Activated CD4-positive, alpha-beta T cell treated with anti-CD3 and anti-CD28 coated beads, Interleukin-2, amount 10 ng/mL, durations not matched to agents 7 days and 5 days (primary cell): Measurements from ENCODE around the gene PCTP. TPM values are rescaled to one million over a fixed set of nuclear protein-coding genes. Genes with fewer than 3 reads are reported as not detected.
A peak's percentile ranks its signal among the peaks of the same experiment; 100 is the strongest.

ENCODE experiments used
- CTCF ChIA-PET: fragments of 350-600 bp; sonication (Branson Sonifier 250); formaldehyde crosslinking; loops from one replicate; lab custom pipeline; 2021; ENCODE audit warnings: antibody characterized with exemption; lab: Charles Lee
- POLR2A ChIA-PET: fragments of 350-600 bp; sonication (Branson Sonifier 250); formaldehyde crosslinking; loops from one replicate; lab custom pipeline; 2021; ENCODE audit warnings: antibody characterized with exemption; lab: Charles Lee
- DNase-seq: peaks from one replicate; pipeline ENCODE4 v3.0.0-alpha.2; 2020
- H3K27ac Mint-ChIP-seq: one replicate; pipeline ENCODE4 v1.8.0; 2021; ENCODE audit warnings: mild to moderate bottlenecking, moderate library complexity, mixed read lengths
- H3K27me3 Mint-ChIP-seq: one replicate; pipeline ENCODE4 v1.8.0; 2021; ENCODE audit warnings: mixed read lengths
- H3K36me3 Mint-ChIP-seq: one replicate; pipeline ENCODE4 v1.8.0; 2021; ENCODE audit warnings: low read depth, mixed read lengths
- H3K4me1 Mint-ChIP-seq: one replicate; pipeline ENCODE4 v1.8.0; 2021; ENCODE audit warnings: mixed read lengths
- H3K4me3 Mint-ChIP-seq: one replicate; pipeline ENCODE4 v1.8.0; 2021; ENCODE audit warnings: mild to moderate bottlenecking, moderate library complexity, mixed read lengths
- H3K9me3 Mint-ChIP-seq: one replicate; pipeline ENCODE4 v1.8.0; 2021; ENCODE audit warnings: mixed read lengths
- total RNA-seq, 2 experiments: library from RNA; stranded (reverse); gene quantifications; one replicate each; pipeline ENCODE4 v1.2.3, GENCODE V29; 2021

The PCTP gene
- total RNA-seq, 2 experiments from 2014 or later, result 6.5 TPM

DNA sequence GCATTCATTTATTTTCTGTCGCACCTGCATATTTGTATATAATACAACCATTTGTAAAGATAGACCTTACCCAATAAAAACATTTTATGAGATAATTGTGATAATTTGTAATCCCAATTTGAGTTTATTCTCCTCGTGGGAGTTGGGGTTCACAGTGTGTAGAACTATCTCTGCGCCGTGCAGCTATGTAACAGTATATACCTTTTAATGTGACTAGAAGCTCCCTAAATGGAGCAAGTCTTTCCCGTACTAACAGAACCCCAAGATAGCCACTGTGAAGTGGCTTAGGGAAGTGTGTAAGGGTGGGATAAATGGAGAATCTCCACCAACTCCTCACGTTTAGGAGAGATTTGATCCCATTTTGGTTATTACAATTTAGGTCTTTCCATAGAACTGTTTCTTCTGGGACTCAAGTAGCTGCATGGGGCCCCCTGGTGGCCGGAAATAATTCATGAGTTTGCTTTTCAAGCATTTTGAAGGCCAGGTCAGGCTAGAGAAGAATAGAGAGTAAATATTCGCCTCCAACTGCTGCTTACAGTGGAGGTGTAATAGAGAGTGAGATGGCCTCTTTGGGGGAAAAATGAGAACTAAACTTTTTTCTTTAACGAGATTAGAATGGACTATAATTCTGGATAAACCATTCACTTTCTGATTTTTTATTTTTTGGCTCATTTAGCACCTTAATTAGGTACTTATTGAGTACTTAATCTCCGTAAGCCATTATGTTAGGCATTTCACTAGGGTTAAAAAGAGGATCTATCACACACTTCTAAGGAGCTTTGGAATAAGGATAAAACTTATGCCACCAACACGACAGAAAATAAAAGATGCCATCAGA, 32.7 kb upstream of the PCTP start:
- peak; percentile 73 for DNase-seq
- Mint-ChIP-seq H3K9me3 (no peaks in the 10 kb centered on the region), H3K4me1 (no peaks in the 10 kb centered on the region), H3K27me3 (peaks cover 18% of the 10 kb centered on the region), H3K27ac (no peak overlapping the region), H3K4me3 (no peak overlapping the region), H3K36me3 (no peaks in the 10 kb centered on the region)
- POLR2A ChIA-PET, result no interaction called here
- CTCF ChIA-PET, result interaction anchor here (0.8 to 1.5 kb wide), 3 partner anchors 10 to 17 kb away, joined by 3 to 5 read pairs (median 5); no protein-coding TSS in a partner anchor

DNA sequence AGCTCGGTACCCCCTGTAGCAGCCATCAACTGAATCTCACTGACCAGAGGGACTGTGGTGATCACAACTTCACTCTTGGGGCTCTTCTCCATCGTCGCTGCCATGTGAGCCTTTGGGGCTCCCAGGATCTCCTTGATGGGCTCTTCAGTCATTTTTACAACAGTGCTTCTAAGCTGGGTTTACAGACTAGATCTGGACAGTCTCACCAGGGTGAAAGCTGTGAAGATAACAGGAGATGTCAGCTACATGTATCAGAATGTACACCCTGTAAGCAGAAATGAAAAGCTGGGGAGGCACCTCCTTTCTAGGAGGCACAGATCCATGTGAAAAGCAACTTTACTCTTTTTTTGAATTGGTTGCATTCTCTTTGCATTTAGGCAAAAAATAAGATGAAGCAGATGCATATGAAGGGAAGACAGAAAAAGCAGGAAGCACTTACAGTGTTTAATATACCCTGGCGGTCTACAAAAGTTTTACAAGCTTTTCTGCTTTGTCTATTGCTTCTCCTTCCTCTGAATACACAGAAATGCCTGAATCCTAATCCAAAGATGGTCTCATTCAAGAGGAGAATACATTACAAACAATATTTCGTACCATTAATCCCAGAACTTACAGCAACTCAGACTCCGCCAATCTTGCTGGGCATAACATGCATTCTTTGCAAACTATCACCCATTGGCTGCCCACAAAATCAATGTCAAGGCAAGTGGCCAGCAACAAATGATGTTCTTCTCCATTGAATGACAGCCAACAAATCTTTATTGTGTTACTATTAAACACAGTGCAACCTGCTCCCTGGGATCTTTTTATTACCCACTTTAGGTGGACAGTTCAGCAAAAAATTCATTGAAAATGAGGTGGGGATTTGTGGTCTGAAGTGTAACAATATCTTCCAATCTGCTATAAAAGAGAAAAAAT, 29.7 kb upstream of the PCTP start:
- peaks cover 32% of the 10 kb centered on the region for H3K27me3 Mint-ChIP-seq
- ChIA-PET CTCF (interaction anchor here (1.1 to 1.3 kb wide), 2 partner anchors 21 to 30 kb away, joined by 3 read pairs; no protein-coding TSS in a partner anchor), POLR2A (no interaction called here)
- H3K4me3 Mint-ChIP-seq, result no peak overlapping the region
- H3K4me1 Mint-ChIP-seq, result no peaks in the 10 kb centered on the region
- no peaks in the 10 kb centered on the region for H3K36me3 Mint-ChIP-seq
- H3K9me3 Mint-ChIP-seq, result no peaks in the 10 kb centered on the region
- no peak for DNase-seq
- no peak overlapping the region for H3K27ac Mint-ChIP-seq

DNA sequence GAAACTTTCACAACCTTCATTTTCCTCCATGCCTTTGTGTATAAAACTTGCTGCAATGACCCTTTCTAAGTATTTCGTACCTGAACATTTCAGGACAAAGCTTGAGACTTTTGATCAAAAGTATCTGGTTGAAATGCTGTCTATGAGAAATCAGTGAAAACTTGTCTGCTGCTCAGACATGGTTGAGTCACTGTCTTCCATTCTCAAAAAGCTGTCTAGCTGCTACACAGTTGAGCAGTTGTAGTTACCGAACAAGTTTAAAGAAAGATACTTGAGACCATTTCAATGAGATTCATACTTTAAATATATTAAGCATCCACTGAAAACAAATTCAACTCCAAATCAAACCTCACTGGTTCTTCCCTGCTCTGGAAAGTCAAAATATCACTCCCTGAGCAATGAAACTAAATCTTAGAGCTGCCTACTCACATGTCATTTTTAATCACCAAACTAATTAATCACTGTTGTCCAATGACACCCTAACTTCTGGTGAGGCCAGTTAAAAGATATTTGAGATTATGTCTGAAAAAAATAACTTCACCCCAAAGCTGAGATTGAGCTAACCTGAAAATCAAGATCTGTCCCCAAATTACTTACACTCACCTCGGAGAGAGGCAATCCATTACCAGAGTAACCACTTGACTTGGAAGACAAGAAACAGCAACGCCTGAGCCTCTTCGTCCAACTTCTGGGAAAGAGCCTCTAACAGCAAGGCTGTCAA, 28.7 kb upstream of the PCTP start:
- no peak for DNase-seq
- Mint-ChIP-seq H3K27ac (no peak overlapping the region), H3K27me3 (peaks cover 41% of the 10 kb centered on the region), H3K4me3 (no peak overlapping the region), H3K4me1 (no peaks in the 10 kb centered on the region), H3K9me3 (no peaks in the 10 kb centered on the region), H3K36me3 (no peaks in the 10 kb centered on the region)
- ChIA-PET CTCF (interaction anchor here (1.1 kb wide), 1 partner anchor 22 kb away, joined by 3 read pairs; no protein-coding TSS in a partner anchor), POLR2A (no interaction called here)

DNA sequence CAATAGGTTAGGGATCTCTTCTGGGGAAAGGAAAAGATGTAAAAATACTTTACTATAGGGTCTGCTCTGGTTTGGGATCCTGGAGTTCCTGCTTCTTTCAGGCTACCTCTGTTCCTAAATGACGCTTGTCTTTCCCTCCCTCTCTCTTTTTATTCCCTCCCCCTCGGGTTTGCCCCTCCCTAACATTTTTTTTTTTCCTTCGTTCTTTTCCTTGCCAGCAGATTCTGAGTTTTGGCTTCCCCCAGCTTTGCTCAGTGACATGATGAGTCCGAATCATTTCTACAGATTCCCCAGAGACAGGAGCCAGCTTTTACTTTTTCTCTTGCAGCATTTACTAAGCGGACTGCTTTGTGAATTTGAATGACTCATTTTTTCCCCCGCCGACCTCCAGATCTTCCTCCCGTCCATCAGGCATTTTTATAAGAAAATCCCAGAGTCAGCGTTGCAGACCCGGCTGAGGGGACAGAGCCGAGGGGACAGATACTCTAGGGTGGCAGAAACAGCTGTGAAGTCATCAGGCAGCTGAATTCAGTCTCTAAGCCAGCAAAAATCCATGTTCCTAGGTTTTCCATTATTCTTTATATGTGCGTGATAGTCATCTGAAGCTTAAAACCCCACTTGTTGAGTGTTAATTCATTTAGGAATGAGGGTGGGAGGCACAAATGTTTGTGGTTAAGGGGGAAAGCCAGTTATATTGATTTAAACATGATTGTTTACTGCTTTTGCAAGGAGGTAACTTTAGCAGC, 27.9 kb upstream of the PCTP start, which contains the start of gene TMEM100:
TSS of gene TMEM100 (minus strand) at position 123 of the 746 bp plus-strand sequence. CDS start 1,794 bp downstream, outside the sequence.
- H3K4me3 Mint-ChIP-seq, result no peak within 1 kb of the TSS
- POLR2A ChIA-PET, result no interaction called here

DNA sequence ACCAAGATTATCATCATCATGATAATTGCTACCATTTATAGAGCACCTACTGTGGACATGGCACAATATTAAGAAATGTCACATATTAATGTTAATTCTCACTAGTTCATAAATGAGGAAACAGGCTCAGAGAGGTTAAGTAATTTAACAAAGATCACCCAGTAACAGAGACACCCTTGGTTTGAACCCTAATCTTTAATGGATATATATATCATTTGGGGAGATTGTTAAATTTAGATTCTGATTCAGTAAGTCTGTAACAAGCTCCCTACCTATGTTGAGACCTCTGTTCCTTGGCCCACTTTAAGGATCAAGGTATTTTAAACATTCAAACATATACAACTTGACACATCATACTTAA, 27.4 kb upstream of the PCTP start:
- H3K27ac Mint-ChIP-seq, result no peak overlapping the region
- no peak overlapping the region for H3K4me3 Mint-ChIP-seq
- no peaks in the 10 kb centered on the region for H3K9me3 Mint-ChIP-seq
- no peaks in the 10 kb centered on the region for H3K4me1 Mint-ChIP-seq
- POLR2A ChIA-PET, result no interaction called here
- no peaks in the 10 kb centered on the region for H3K36me3 Mint-ChIP-seq
- peaks cover 42% of the 10 kb centered on the region for H3K27me3 Mint-ChIP-seq
- DNase-seq, result no peak
- CTCF ChIA-PET, result no interaction called here

More for the DNA sequence above, 27.9 kb upstream of the PCTP start, which contains the start of gene TMEM100:
- H3K36me3 Mint-ChIP-seq, result no peaks in the 10 kb centered on the region
- no peak for DNase-seq
- H3K27me3 Mint-ChIP-seq, result peaks cover 42% of the 10 kb centered on the region
- H3K27ac Mint-ChIP-seq, result no peak within 1 kb of the TSS
- no peaks in the 10 kb centered on the region for H3K9me3 Mint-ChIP-seq
- no peaks in the 10 kb centered on the region for H3K4me1 Mint-ChIP-seq
- CTCF ChIA-PET, result interaction anchor here (1.1 kb wide), 1 partner anchor 23 kb away, joined by 3 read pairs; no protein-coding TSS in a partner anchor

DNA sequence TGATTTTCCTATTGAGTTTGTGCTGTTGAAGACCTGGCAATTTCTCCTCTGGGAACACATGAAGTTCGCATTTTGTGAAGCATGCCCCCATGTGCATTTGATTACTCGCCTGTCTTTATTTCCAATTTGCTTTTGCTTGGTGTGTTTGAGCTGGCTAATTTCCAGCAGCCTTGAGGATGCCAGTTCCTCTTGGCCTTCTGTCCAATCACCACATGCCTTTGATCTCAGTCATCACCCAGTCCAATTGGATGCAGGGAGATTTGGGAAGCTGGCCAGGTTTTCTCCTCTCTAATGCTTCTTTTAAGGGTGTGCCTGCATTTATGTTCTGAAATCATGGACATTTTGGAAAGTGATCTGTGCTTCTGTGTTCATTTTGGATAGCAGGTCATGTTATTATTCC, 24.4 kb upstream of the PCTP start:
- no peaks in the 10 kb centered on the region for H3K4me1 Mint-ChIP-seq
- ChIA-PET POLR2A (no interaction called here), CTCF (no interaction called here)
- H3K4me3 Mint-ChIP-seq, result no peak overlapping the region
- DNase-seq, result no peak
- H3K9me3 Mint-ChIP-seq, result no peaks in the 10 kb centered on the region
- H3K27ac Mint-ChIP-seq, result no peak overlapping the region
- H3K27me3 Mint-ChIP-seq, result peaks cover 42% of the 10 kb centered on the region
- no peaks in the 10 kb centered on the region for H3K36me3 Mint-ChIP-seq

DNA sequence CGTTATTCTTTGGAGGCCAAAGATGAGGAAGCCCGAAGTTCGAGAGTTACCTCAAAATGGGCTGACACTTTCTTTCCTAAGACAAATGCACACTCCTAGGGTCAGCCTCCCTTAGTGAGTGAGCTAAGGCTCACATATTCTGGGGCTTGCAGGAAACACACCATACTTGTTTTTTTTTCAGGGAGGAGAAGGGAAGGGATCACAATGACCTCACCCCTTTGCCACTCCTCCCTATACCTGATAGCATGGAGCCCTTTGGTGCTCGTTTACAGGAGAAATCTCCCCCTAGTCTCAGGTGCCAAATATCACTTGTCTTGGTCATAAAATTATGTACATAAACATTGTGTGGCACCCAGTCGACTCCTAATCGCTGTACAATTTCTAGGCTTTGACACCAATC, 23.6 kb upstream of the PCTP start:
- no peak for DNase-seq
- Mint-ChIP-seq H3K4me3 (no peak overlapping the region), H3K27ac (no peak overlapping the region), H3K36me3 (no peaks in the 10 kb centered on the region), H3K4me1 (no peaks in the 10 kb centered on the region), H3K9me3 (no peaks in the 10 kb centered on the region), H3K27me3 (peaks cover 44% of the 10 kb centered on the region)
- POLR2A ChIA-PET, result no interaction called here
- CTCF ChIA-PET, result no interaction called here

- Mint-ChIP-seq H3K27me3 (peaks cover 42% of the 10 kb centered on the region), H3K9me3 (no peaks in the 10 kb centered on the region), H3K36me3 (no peaks in the 10 kb centered on the region), H3K27ac (no peak overlapping the region), H3K4me1 (no peaks in the 10 kb centered on the region), H3K4me3 (no peak overlapping the region)
- DNase-seq, result no peak
- ChIA-PET CTCF (no interaction called here), POLR2A (no interaction called here)
Measured at GRCh38 chr17:55727920-55728319, 22.9 kb upstream of the PCTP start.

DNA sequence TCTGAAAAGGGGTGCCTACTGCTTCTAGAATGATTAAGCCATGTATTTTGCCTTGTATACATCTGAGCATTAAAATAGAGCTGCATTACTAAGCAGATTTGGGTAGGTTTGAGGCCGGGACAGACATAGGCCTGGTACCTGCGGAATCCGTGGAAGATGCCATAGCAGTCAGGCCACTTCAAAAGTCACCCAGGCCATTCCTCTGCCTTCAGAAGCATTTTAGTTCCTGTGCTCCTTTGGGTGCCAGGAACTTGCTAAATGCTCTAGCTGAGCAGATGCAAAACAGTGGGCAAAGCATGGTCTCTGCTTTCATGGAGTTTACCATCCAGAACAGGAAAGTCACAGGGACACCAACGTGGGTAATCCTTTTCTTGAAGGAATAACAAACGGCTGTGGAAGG, 22.5 kb upstream of the PCTP start:
- POLR2A ChIA-PET, result no interaction called here
- no peak for DNase-seq
- Mint-ChIP-seq H3K9me3 (no peaks in the 10 kb centered on the region), H3K4me3 (no peak overlapping the region), H3K27ac (no peak overlapping the region), H3K36me3 (no peaks in the 10 kb centered on the region), H3K27me3 (peaks cover 40% of the 10 kb centered on the region), H3K4me1 (no peaks in the 10 kb centered on the region)
- CTCF ChIA-PET, result no interaction called here

DNA sequence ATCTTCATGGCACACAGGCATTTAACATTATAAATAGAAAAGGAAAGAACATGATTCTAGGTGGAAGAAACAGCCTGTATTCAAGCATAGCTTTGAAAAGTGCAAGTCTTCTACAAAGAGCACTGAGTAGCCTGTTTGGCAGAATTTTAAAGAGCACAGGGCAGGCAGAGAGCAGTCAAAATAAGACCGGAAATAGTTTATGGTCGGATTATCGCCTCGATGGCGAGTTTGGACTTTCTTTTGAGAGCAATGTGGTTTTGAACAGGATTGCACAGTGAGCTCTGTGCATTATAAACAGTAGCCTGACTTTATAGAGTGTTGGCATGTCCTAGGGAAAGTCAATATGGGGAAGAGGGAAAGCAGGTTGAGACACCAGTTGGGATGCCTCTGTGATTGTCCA, 22.0 kb upstream of the PCTP start:
- no peak overlapping the region for H3K4me3 Mint-ChIP-seq
- DNase-seq, result no peak
- ChIA-PET CTCF (no interaction called here), POLR2A (no interaction called here)
- H3K36me3 Mint-ChIP-seq, result no peaks in the 10 kb centered on the region
- no peaks in the 10 kb centered on the region for H3K9me3 Mint-ChIP-seq
- peaks cover 40% of the 10 kb centered on the region for H3K27me3 Mint-ChIP-seq
- no peaks in the 10 kb centered on the region for H3K4me1 Mint-ChIP-seq
- no peak overlapping the region for H3K27ac Mint-ChIP-seq

DNA sequence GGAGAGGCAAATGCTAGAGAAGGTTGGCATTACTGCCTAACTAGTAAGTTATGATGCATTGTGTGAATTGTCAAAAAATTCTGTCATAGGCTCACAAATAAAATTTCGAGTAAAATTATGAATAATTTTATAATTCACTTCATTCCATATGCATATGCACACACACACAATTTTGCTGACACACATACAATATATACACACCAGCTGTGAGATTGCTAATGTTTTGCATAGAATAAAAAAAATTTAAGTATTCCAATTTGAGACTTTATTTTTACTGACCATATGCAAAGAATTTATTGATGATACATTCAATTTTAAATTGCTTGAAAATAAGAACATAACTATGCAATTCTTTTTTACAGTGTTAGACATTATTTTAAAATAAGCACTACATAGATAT, 21.4 kb upstream of the PCTP start:
- DNase-seq, result no peak
- no peak overlapping the region for H3K27ac Mint-ChIP-seq
- peaks cover 6% of the 10 kb centered on the region for H3K4me1 Mint-ChIP-seq
- H3K36me3 Mint-ChIP-seq, result no peaks in the 10 kb centered on the region
- POLR2A ChIA-PET, result no interaction called here
- H3K9me3 Mint-ChIP-seq, result no peaks in the 10 kb centered on the region
- CTCF ChIA-PET, result no interaction called here
- H3K4me3 Mint-ChIP-seq, result no peak overlapping the region
- peaks cover 40% of the 10 kb centered on the region for H3K27me3 Mint-ChIP-seq

DNA sequence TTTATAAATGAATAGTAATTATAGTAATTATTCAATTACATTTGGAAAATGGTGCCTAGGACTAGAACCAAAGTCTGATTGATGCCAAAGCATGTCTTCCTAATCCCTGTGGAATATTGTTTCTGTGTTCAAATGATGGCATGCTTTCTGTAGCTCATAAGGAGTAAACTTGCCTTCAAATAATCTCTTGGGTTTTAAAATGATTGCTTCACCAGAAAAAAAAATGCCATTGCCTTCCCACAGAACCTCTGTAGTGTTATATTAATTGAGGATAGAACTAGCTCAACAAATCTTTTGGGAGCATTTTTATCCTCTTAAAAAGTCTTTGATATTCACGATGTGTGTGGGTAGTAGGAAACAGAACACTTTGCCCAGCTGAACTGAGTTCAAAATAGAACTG, 20.5 kb upstream of the PCTP start:
- Mint-ChIP-seq H3K4me3 (no peak overlapping the region), H3K4me1 (peaks cover 10% of the 10 kb centered on the region), H3K27me3 (peaks cover 34% of the 10 kb centered on the region), H3K27ac (no peak overlapping the region), H3K9me3 (no peaks in the 10 kb centered on the region), H3K36me3 (no peaks in the 10 kb centered on the region)
- CTCF ChIA-PET, result no interaction called here
- no peak for DNase-seq
- POLR2A ChIA-PET, result no interaction called here
